ENCODE measurements around the gene STK36. TPM values are rescaled to one million over a fixed set of nuclear protein-coding genes. Genes with fewer than 3 reads are reported as not detected.

Gene STK36
- total RNA-seq, 1 experiment from 2014 or later = 47.7 TPM

GRCh38 chr2:218729640-218730039 is 57.8 kb downstream of the STK36 start:
- peaks cover 27% of the 10 kb centered on the region for H3K4me1 Mint-ChIP-seq
- ATAC-seq (no peak), DNase-seq (ENCODE audit: low spot score) (no peak)
- no peaks in the 10 kb centered on the region for H3K27me3 Mint-ChIP-seq (ENCODE audit: low read depth)
- no peak for TF ChIP-seq SMAD3 (CRISPR knock-in tag; IDR thresholded peaks at IDR 0.05; ENCODE audit: borderline replicate concordance)
- TF ChIP-seq NR2C2 (CRISPR knock-in tag; IDR thresholded peaks at IDR 0.05) = no peak
- H3K27ac Mint-ChIP-seq = no peak overlapping the region
- H3K4me3 Mint-ChIP-seq = no peak overlapping the region
- H3K9me3 Mint-ChIP-seq = peaks cover 18% of the 10 kb centered on the region
- ChIA-PET CTCF (no interaction called here), POLR2A (no interaction called here)
- peaks cover 45% of the 10 kb centered on the region for H3K36me3 Mint-ChIP-seq

DNA sequence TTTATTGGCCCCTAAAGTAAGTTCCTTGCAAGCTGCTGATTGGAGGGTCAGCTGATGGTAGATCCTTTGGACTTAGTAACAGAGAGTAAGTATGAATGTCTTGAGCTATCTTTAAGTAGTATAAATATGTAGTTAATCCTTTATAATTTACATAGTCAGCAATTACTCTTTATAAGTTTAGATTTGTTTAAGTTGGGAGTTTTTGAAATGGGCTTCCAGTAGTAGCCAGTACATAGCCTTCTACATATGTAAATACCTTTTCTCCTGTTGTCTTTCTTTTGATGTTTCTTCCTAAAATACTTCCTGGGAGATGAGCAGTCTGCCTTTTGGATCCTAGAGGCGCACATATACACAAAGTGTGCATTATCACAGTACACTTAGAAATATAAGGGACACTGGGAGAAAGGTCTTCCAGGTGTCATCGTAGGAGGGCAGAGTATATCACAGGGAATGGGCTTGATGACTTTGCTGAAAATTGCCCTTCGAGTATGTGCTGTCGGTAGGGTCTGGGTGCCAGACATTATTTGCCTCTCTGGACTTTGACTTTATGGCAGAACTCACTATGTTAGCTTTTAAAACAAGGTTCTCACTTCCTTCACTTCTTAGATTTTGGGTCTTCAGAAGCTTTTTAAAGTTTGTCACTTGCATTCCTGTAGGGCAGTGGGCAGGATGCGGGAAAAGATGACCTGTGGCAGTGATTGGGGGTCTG is 60.3 kb downstream of the STK36 start:
- no peak for TF ChIP-seq ERG (CRISPR knock-in tag; IDR thresholded peaks at IDR 0.05)
- no peak for TF ChIP-seq PRRX2 (CRISPR knock-in tag; IDR thresholded peaks at IDR 0.05)
- TF ChIP-seq ZSCAN18 (CRISPR knock-in tag; IDR thresholded peaks at IDR 0.05) = no peak
- TF ChIP-seq, protein P1, sequence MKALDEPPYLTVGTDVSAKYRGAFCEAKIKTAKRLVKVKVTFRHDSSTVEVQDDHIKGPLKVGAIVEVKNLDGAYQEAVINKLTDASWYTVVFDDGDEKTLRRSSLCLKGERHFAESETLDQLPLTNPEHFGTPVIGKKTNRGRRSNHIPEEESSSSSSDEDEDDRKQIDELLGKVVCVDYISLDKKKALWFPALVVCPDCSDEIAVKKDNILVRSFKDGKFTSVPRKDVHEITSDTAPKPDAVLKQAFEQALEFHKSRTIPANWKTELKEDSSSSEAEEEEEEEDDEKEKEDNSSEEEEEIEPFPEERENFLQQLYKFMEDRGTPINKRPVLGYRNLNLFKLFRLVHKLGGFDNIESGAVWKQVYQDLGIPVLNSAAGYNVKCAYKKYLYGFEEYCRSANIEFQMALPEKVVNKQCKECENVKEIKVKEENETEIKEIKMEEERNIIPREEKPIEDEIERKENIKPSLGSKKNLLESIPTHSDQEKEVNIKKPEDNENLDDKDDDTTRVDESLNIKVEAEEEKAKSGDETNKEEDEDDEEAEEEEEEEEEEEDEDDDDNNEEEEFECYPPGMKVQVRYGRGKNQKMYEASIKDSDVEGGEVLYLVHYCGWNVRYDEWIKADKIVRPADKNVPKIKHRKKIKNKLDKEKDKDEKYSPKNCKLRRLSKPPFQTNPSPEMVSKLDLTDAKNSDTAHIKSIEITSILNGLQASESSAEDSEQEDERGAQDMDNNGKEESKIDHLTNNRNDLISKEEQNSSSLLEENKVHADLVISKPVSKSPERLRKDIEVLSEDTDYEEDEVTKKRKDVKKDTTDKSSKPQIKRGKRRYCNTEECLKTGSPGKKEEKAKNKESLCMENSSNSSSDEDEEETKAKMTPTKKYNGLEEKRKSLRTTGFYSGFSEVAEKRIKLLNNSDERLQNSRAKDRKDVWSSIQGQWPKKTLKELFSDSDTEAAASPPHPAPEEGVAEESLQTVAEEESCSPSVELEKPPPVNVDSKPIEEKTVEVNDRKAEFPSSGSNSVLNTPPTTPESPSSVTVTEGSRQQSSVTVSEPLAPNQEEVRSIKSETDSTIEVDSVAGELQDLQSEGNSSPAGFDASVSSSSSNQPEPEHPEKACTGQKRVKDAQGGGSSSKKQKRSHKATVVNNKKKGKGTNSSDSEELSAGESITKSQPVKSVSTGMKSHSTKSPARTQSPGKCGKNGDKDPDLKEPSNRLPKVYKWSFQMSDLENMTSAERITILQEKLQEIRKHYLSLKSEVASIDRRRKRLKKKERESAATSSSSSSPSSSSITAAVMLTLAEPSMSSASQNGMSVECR (CRISPR knock-in tag; IDR thresholded peaks at IDR 0.05; ENCODE audit: borderline replicate concordance) = no peak
- TF ChIP-seq GTF2I (CRISPR knock-in tag; conservative IDR thresholded peaks at IDR 0.05) = no peak
- TF ChIP-seq, protein P2, sequence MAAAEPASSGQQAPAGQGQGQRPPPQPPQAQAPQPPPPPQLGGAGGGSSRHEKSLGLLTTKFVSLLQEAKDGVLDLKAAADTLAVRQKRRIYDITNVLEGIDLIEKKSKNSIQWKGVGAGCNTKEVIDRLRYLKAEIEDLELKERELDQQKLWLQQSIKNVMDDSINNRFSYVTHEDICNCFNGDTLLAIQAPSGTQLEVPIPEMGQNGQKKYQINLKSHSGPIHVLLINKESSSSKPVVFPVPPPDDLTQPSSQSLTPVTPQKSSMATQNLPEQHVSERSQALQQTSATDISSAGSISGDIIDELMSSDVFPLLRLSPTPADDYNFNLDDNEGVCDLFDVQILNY (CRISPR knock-in tag; IDR thresholded peaks at IDR 0.05) = no peak
- no peak for TF ChIP-seq PRDM15 (CRISPR knock-in tag; IDR thresholded peaks at IDR 0.05)
- TF ChIP-seq, protein P3, sequence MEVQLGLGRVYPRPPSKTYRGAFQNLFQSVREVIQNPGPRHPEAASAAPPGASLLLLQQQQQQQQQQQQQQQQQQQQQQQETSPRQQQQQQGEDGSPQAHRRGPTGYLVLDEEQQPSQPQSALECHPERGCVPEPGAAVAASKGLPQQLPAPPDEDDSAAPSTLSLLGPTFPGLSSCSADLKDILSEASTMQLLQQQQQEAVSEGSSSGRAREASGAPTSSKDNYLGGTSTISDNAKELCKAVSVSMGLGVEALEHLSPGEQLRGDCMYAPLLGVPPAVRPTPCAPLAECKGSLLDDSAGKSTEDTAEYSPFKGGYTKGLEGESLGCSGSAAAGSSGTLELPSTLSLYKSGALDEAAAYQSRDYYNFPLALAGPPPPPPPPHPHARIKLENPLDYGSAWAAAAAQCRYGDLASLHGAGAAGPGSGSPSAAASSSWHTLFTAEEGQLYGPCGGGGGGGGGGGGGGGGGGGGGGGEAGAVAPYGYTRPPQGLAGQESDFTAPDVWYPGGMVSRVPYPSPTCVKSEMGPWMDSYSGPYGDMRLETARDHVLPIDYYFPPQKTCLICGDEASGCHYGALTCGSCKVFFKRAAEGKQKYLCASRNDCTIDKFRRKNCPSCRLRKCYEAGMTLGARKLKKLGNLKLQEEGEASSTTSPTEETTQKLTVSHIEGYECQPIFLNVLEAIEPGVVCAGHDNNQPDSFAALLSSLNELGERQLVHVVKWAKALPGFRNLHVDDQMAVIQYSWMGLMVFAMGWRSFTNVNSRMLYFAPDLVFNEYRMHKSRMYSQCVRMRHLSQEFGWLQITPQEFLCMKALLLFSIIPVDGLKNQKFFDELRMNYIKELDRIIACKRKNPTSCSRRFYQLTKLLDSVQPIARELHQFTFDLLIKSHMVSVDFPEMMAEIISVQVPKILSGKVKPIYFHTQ (CRISPR knock-in tag; IDR thresholded peaks at IDR 0.05) = no peak
- no peak for TF ChIP-seq ETV6 (CRISPR knock-in tag; IDR thresholded peaks at IDR 0.05)
- TF ChIP-seq ZBTB43 (CRISPR knock-in tag; IDR thresholded peaks at IDR 0.05) = no peak
- TF ChIP-seq KAT7 (CRISPR knock-in tag; IDR thresholded peaks at IDR 0.05; ENCODE audit: borderline replicate concordance) = no peak
- TF ChIP-seq SOX15 (CRISPR knock-in tag; IDR thresholded peaks at IDR 0.05) = no peak
- no peak for TF ChIP-seq HMGA2 (CRISPR knock-in tag; IDR thresholded peaks at IDR 0.05)
- TF ChIP-seq, protein P4, sequence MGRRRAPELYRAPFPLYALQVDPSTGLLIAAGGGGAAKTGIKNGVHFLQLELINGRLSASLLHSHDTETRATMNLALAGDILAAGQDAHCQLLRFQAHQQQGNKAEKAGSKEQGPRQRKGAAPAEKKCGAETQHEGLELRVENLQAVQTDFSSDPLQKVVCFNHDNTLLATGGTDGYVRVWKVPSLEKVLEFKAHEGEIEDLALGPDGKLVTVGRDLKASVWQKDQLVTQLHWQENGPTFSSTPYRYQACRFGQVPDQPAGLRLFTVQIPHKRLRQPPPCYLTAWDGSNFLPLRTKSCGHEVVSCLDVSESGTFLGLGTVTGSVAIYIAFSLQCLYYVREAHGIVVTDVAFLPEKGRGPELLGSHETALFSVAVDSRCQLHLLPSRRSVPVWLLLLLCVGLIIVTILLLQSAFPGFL (CRISPR knock-in tag; IDR thresholded peaks at IDR 0.05; ENCODE audit: borderline replicate concordance) = no peak
- no peaks in the 10 kb centered on the region for H3K27me3 Mint-ChIP-seq (ENCODE audit: low read depth)
- DNase-seq (ENCODE audit: low spot score) = no peak
- H3K4me3 Mint-ChIP-seq = no peak overlapping the region
- H3K4me1 Mint-ChIP-seq = peaks cover 27% of the 10 kb centered on the region
- CTCF ChIA-PET = interaction anchor here (0.7 to 2.5 kb wide), 5 partner anchors 22 to 298 kb away, joined by 3 to 16 read pairs (median 3); partner anchors contain the start of genes BCS1L and ZNF142
- POLR2A ChIA-PET = interaction anchor here (0.6 kb wide), 1 partner anchor 16 kb away, joined by 8 read pairs; no protein-coding TSS in a partner anchor
- no peak for ATAC-seq
- peaks cover 6% of the 10 kb centered on the region for H3K9me3 Mint-ChIP-seq
- H3K36me3 Mint-ChIP-seq = peaks cover 22% of the 10 kb centered on the region
- peak overlapping the region; percentile 64 for H3K27ac Mint-ChIP-seq

Measured in WTC11 (cell line).